HepG2 (cell line): Measurements from ENCODE around the gene ZSCAN4. TPM values are rescaled to one million over a fixed set of nuclear protein-coding genes. Genes with fewer than 3 reads are reported as not detected.

Experiments used
- ARNT ChIP-seq: fragments of 450-650 bp; IDR thresholded peaks from 2 replicates; pipeline ENCODE4 v1.6.1; 2017
- ATAD3A ChIP-seq: sonication (generic); formaldehyde crosslinking; IDR thresholded peaks from 2 replicates; pipeline ENCODE4 v1.4.0; 2020; ENCODE audit warnings: missing genetic modification reagents
- BCL6 ChIP-seq: IDR thresholded peaks from 2 replicates; pipeline ENCODE4 v1.6.1; 2016; ENCODE audit warnings: missing genetic modification reagents, missing compliant biosample characterization
- CCAR2 ChIP-seq: fragments of 200-400 bp; formaldehyde crosslinking; optimal IDR thresholded peaks from 2 replicates; pipeline ENCODE3; 2018; ENCODE audit warnings: low read depth, mild to moderate bottlenecking, low read length, moderate library complexity
- DZIP1 ChIP-seq: sonication (generic); formaldehyde crosslinking; IDR thresholded peaks from 2 replicates; pipeline ENCODE4 v1.5.0; 2020; ENCODE audit warnings: mild to moderate bottlenecking, missing genetic modification reagents
- JUND ChIP-seq: sonication (generic); formaldehyde crosslinking; IDR thresholded peaks from 2 replicates; pipeline ENCODE4 v1.8.0; 2022; ENCODE audit warnings: mild to moderate bottlenecking, missing genetic modification reagents
- KAT8 ChIP-seq: IDR thresholded peaks from 2 replicates; pipeline ENCODE4 v1.6.1; 2016; ENCODE audit warnings: missing genetic modification reagents, missing compliant biosample characterization
- KLF13 ChIP-seq: sonication (generic); formaldehyde crosslinking; IDR thresholded peaks from 2 replicates; pipeline ENCODE4 v1.4.0; 2020; ENCODE audit warnings: mild to moderate bottlenecking, missing genetic modification reagents
- POLR2G ChIP-seq: fragments of 200-400 bp; formaldehyde crosslinking; IDR thresholded peaks from 2 replicates; pipeline ENCODE4 v1.6.1; 2018; ENCODE audit warnings: mild to moderate bottlenecking, low read depth, low read length, moderate library complexity
- RBFOX2 ChIP-seq: fragments of 200-400 bp; formaldehyde crosslinking; IDR thresholded peaks from 2 replicates; pipeline ENCODE4 v1.6.1; 2017; ENCODE audit warnings: low read depth, mild to moderate bottlenecking, low read length
- TBL1XR1 ChIP-seq: fragments of 150-350 bp; IDR thresholded peaks from 2 replicates; pipeline ENCODE4 v1.6.1; 2014; ENCODE audit warnings: borderline replicate concordance, low read length; ENCODE audit not compliant: partially characterized antibody
- ZBTB1 ChIP-seq: sonication (generic); formaldehyde crosslinking; IDR thresholded peaks from 2 replicates; pipeline ENCODE4 v1.4.0; 2020; ENCODE audit warnings: missing genetic modification reagents, borderline replicate concordance
- ZFP41 ChIP-seq: sonication (generic); formaldehyde crosslinking; IDR thresholded peaks from 2 replicates; pipeline ENCODE4 v1.4.0; 2020; ENCODE audit warnings: mild to moderate bottlenecking, missing genetic modification reagents, borderline replicate concordance
- ZNF136 ChIP-seq: sonication (generic); formaldehyde crosslinking; IDR thresholded peaks from 2 replicates; pipeline ENCODE4 v1.8.1; 2022; ENCODE audit warnings: low read depth, mild to moderate bottlenecking, moderate library complexity, missing genetic modification reagents
- ZNF224 ChIP-seq: sonication (generic); formaldehyde crosslinking; IDR thresholded peaks from 2 replicates; pipeline ENCODE4 v1.5.0; 2020; ENCODE audit warnings: mild to moderate bottlenecking, missing genetic modification reagents
- ZNF235 ChIP-seq: sonication (generic); formaldehyde crosslinking; IDR thresholded peaks from 2 replicates; pipeline ENCODE4 v1.8.1; 2023; ENCODE audit warnings: mild to moderate bottlenecking, missing genetic modification reagents, borderline replicate concordance
- ZNF282 ChIP-seq: fragments of 450-650 bp; IDR thresholded peaks from 2 replicates; pipeline ENCODE4 v1.6.1; 2018; ENCODE audit not compliant: partially characterized antibody
- ZNF598 ChIP-seq: sonication (generic); formaldehyde crosslinking; IDR thresholded peaks from 2 replicates; pipeline ENCODE4 v1.5.1; 2020; ENCODE audit warnings: mild to moderate bottlenecking, missing genetic modification reagents, borderline replicate concordance
- ZNF790 ChIP-seq: sonication (generic); formaldehyde crosslinking; IDR thresholded peaks from 2 replicates; pipeline ENCODE4 v1.8.0; 2022; ENCODE audit warnings: missing genetic modification reagents, mild to moderate bottlenecking, borderline replicate concordance
- ZNF891 ChIP-seq: sonication (generic); formaldehyde crosslinking; IDR thresholded peaks from 2 replicates; pipeline ENCODE4 v1.5.0; 2020; ENCODE audit warnings: mild to moderate bottlenecking, missing genetic modification reagents
- polyA plus RNA-seq, 8 experiments: library from polyadenylated mRNA; depleted of rRNA in 3 of 8; stranded (reverse) in 7 of 8; unstranded in 1 of 8; fragments of >200 nt; fragmentation: Illumina TruSeq in 4 of 8; extraction: Trizol in 4 of 8; gene quantifications; 2 replicates each; pipeline versions ENCODE4 v1.2.1 to v1.2.3, GENCODE V29; 2011 to 2016; ENCODE audit warnings: low read depth in 4 of 8, missing spikeins in 1 of 8, mixed read lengths in 1 of 8; ENCODE audit not compliant: insufficient read depth in 1 of 8
- total RNA-seq, 5 experiments: library from RNA; depleted of rRNA; stranded (reverse); fragments of >200 nt; fragmentation: Illumina TruSeq; extraction: Trizol; gene quantifications; 2 replicates each; pipeline ENCODE4 v1.2.3, GENCODE V29; 2016; ENCODE audit warnings: low read depth in 1 of 5
- TF ChIP-seq, protein P1 (sequence below): sonication (generic); formaldehyde crosslinking; IDR thresholded peaks from 2 replicates; pipeline ENCODE4 v1.5.0; 2020; ENCODE audit warnings: missing genetic modification reagents
- TF ChIP-seq, protein P2 (sequence below): sonication (generic); formaldehyde crosslinking; IDR thresholded peaks from 2 replicates; pipeline ENCODE4 v1.8.1; 2022; ENCODE audit warnings: low read depth, mild to moderate bottlenecking, missing genetic modification reagents
- TF ChIP-seq, protein P3 (sequence below): sonication (generic); formaldehyde crosslinking; IDR thresholded peaks from 2 replicates; pipeline ENCODE4 v1.8.1; 2023; ENCODE audit warnings: mild to moderate bottlenecking, missing genetic modification reagents

ZSCAN4 gene
- total and polyA plus RNA-seq, 2 of the 13 experiments (the other 11 are each of a cell fraction or from before 2014, with no cell fraction given) = 0.60 to 0.73 TPM

- 0 out of 2 replicates have a peak, but pooled peaks have one; percentile 30 for TF ChIP-seq DZIP1 (CRISPR knock-in tag)
- no peak for TF ChIP-seq BCL6 (CRISPR knock-in tag)
- TF ChIP-seq ZFP41 = no peak
- no peak for TF ChIP-seq JUND
- no peak for TF ChIP-seq ZNF282
- TF ChIP-seq ZNF136 (CRISPR knock-in tag) = no peak
- TF ChIP-seq, protein P1, sequence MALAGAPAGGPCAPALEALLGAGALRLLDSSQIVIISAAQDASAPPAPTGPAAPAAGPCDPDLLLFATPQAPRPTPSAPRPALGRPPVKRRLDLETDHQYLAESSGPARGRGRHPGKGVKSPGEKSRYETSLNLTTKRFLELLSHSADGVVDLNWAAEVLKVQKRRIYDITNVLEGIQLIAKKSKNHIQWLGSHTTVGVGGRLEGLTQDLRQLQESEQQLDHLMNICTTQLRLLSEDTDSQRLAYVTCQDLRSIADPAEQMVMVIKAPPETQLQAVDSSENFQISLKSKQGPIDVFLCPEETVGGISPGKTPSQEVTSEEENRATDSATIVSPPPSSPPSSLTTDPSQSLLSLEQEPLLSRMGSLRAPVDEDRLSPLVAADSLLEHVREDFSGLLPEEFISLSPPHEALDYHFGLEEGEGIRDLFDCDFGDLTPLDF = no peak
- TF ChIP-seq ARNT = no peak
- TF ChIP-seq RBFOX2 = peak; percentile 54; the same call in 1 of the 2 replicates
- TF ChIP-seq, protein P2, sequence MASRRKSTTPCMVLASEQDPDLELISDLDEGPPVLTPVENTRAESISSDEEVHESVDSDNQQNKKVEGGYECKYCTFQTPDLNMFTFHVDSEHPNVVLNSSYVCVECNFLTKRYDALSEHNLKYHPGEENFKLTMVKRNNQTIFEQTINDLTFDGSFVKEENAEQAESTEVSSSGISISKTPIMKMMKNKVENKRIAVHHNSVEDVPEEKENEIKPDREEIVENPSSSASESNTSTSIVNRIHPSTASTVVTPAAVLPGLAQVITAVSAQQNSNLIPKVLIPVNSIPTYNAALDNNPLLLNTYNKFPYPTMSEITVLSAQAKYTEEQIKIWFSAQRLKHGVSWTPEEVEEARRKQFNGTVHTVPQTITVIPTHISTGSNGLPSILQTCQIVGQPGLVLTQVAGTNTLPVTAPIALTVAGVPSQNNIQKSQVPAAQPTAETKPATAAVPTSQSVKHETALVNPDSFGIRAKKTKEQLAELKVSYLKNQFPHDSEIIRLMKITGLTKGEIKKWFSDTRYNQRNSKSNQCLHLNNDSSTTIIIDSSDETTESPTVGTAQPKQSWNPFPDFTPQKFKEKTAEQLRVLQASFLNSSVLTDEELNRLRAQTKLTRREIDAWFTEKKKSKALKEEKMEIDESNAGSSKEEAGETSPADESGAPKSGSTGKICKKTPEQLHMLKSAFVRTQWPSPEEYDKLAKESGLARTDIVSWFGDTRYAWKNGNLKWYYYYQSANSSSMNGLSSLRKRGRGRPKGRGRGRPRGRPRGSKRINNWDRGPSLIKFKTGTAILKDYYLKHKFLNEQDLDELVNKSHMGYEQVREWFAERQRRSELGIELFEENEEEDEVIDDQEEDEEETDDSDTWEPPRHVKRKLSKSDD (CRISPR knock-in tag) = no peak
- TF ChIP-seq KLF13 (CRISPR knock-in tag) = no peak
- 0 out of 2 replicates have a peak, but pooled peaks have one; percentile 31 for TF ChIP-seq ZNF598 (CRISPR knock-in tag)
- TF ChIP-seq TBL1XR1 = no peak
- no peak for TF ChIP-seq KAT8 (CRISPR knock-in tag)
- no peak for TF ChIP-seq CCAR2
- TF ChIP-seq ZNF224 (CRISPR knock-in tag) = peak; percentile 76; the same call in 1 of the 2 replicates
- no peak for TF ChIP-seq ZBTB1
- TF ChIP-seq ZNF891 (CRISPR knock-in tag) = peak; percentile 77; the same call in 1 of the 2 replicates
- no peak for TF ChIP-seq ZNF790
- TF ChIP-seq, protein P3, sequence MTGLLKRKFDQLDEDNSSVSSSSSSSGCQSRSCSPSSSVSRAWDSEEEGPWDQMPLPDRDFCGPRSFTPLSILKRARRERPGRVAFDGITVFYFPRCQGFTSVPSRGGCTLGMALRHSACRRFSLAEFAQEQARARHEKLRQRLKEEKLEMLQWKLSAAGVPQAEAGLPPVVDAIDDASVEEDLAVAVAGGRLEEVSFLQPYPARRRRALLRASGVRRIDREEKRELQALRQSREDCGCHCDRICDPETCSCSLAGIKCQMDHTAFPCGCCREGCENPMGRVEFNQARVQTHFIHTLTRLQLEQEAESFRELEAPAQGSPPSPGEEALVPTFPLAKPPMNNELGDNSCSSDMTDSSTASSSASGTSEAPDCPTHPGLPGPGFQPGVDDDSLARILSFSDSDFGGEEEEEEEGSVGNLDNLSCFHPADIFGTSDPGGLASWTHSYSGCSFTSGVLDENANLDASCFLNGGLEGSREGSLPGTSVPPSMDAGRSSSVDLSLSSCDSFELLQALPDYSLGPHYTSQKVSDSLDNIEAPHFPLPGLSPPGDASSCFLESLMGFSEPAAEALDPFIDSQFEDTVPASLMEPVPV (CRISPR knock-in tag) = peak; percentile 67; the same call in 1 of the 2 replicates
- 0 out of 2 replicates have a peak, but pooled peaks have one; percentile 3 for TF ChIP-seq POLR2G
- no peak for TF ChIP-seq ZNF235
- no peak for TF ChIP-seq ATAD3A (CRISPR knock-in tag)
These were observed 13.6 kb downstream of the ZSCAN4 start (continued) for GRCh38 chr19:57682226-57682766.
